Osteoblast (primary cell): ENCODE results near the gene ZFYVE9. TPM values are rescaled to one million over a fixed set of nuclear protein-coding genes. Genes with fewer than 3 reads are reported as not detected.

Source experiments
- DNase-seq: peaks from one replicate; pipeline ENCODE4 v3.0.0; 2011; ENCODE audit warnings: low spot score, mixed read lengths; ENCODE audit not compliant: insufficient read length; ENCODE audit errors: missing footprints
- H2AFZ ChIP-seq: 2 replicates; pipeline ENCODE4 v1.6.0; 2011; ENCODE audit warnings: mild to moderate bottlenecking, low read length
- H3K27ac ChIP-seq: 2 replicates; pipeline ENCODE4 v1.5.1; 2011; ENCODE audit warnings: mild to moderate bottlenecking, low read depth, low read length, moderate library complexity
- H3K27me3 ChIP-seq: 2 replicates; pipeline ENCODE4 v1.6.0; 2012; ENCODE audit warnings: mild to moderate bottlenecking, control low read depth, inconsistent platforms, low read length, moderate library complexity; ENCODE audit not compliant: insufficient read depth
- H3K36me3 ChIP-seq: 2 replicates; pipeline ENCODE4 v1.5.1; 2011; ENCODE audit warnings: mild to moderate bottlenecking, low read length, control low read depth, moderate library complexity; ENCODE audit not compliant: insufficient read depth
- H3K4me1 ChIP-seq: 2 replicates; pipeline ENCODE4 v1.5.1; 2011; ENCODE audit warnings: mild to moderate bottlenecking, low read length, control low read depth, moderate library complexity; ENCODE audit not compliant: insufficient read depth
- H3K4me2 ChIP-seq: 2 replicates; pipeline ENCODE4 v1.6.0; 2011; ENCODE audit warnings: mild to moderate bottlenecking, low read length; ENCODE audit not compliant: insufficient read depth
- H3K4me3 ChIP-seq: fragments of 200-600 bp; sonication (generic); 3 replicates; pipeline ENCODE4 v1.5.1; 2012; ENCODE audit warnings: mild to moderate bottlenecking, low read length, inconsistent platforms; ENCODE audit not compliant: insufficient read depth
- H3K79me2 ChIP-seq: 2 replicates; pipeline ENCODE4 v1.6.0; 2012; ENCODE audit warnings: mild to moderate bottlenecking, low read length, control low read depth, inconsistent platforms; ENCODE audit not compliant: insufficient read depth
- H3K9me3 ChIP-seq: 2 replicates; pipeline ENCODE4 v1.5.1; 2011; ENCODE audit warnings: low read depth, low read length, control low read depth
- H4K20me1 ChIP-seq: 2 replicates; pipeline ENCODE4 v1.6.0; 2012; ENCODE audit warnings: mild to moderate bottlenecking, low read length, control low read depth; ENCODE audit not compliant: insufficient read depth
- total RNA-seq: library from RNA; depleted of rRNA; stranded (reverse); fragments of >200 nt; gene quantifications from 2 replicates; pipeline ENCODE4 v1.2.3, GENCODE V29; 2012
- TF ChIP-seq, protein P1 (sequence below): IDR thresholded peaks from 2 replicates; pipeline ENCODE4 v1.5.1; 2011; ENCODE audit warnings: mild to moderate bottlenecking, low read depth, low read length, moderate library complexity; ENCODE audit errors: extremely low read depth

Gene ZFYVE9
- total RNA-seq, 1 donor, result 38.0 TPM

GRCh38 chr1:52364235-52364839 lies 222.4 kb downstream of the ZFYVE9 start:
- Histone ChIP-seq H3K9me3 (no peaks in the 10 kb centered on the region), H3K4me2 (peak overlapping the region; percentile 84), H3K27me3 (no peaks in the 10 kb centered on the region), H3K4me3 (no peak overlapping the region), H4K20me1 (peaks cover 3% of the 10 kb centered on the region), H3K36me3 (peaks cover 40% of the 10 kb centered on the region), H2AFZ (no peak overlapping the region), H3K4me1 (peaks cover 15% of the 10 kb centered on the region), H3K79me2 (peaks cover 39% of the 10 kb centered on the region), H3K27ac (peak overlapping the region; percentile 83)
- TF ChIP-seq, protein P1, sequence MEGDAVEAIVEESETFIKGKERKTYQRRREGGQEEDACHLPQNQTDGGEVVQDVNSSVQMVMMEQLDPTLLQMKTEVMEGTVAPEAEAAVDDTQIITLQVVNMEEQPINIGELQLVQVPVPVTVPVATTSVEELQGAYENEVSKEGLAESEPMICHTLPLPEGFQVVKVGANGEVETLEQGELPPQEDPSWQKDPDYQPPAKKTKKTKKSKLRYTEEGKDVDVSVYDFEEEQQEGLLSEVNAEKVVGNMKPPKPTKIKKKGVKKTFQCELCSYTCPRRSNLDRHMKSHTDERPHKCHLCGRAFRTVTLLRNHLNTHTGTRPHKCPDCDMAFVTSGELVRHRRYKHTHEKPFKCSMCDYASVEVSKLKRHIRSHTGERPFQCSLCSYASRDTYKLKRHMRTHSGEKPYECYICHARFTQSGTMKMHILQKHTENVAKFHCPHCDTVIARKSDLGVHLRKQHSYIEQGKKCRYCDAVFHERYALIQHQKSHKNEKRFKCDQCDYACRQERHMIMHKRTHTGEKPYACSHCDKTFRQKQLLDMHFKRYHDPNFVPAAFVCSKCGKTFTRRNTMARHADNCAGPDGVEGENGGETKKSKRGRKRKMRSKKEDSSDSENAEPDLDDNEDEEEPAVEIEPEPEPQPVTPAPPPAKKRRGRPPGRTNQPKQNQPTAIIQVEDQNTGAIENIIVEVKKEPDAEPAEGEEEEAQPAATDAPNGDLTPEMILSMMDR, result no peak
- DNase-seq, result peak; percentile 75

DNA sequence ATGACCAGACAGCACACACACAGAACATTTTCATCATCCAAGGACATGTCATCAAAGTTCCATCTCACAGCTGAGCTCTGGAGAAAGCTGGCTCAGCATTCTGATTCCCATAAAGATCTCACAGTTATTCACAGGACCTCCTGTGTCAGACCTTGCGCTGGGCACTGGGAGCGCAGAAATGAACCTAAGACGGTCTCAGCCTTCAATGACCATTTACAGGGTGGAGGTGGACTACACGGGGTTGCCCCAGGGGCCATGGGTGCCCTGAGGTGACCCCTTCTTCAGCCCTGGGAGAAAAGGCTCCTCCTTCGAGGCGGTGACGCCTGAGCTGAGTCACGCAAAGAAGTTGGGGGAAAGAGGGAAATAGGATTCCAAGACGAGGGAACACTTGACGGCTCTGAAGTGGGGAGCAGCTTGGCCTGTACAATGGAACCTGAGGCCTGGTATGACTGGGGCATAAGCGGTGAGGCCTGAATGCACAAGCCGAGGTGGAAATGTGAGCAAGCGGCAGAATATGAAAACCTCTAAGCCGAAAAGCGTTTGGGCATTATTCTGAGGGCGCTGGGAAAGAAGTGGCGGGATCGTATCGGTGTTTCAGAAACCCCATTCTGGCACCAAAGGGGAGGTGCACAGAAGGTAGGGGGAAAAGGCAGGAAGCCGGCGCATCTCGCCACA lies 223.3 kb downstream of the ZFYVE9 start:
- Histone ChIP-seq H3K4me2 (peak overlapping the region; percentile 84), H3K27me3 (no peaks in the 10 kb centered on the region), H3K4me1 (peaks cover 15% of the 10 kb centered on the region), H2AFZ (peak overlapping the region; percentile 81), H3K9me3 (no peaks in the 10 kb centered on the region), H3K79me2 (peaks cover 39% of the 10 kb centered on the region), H3K27ac (peak overlapping the region; percentile 83), H3K4me3 (peak overlapping the region; percentile 87), H4K20me1 (peaks cover 3% of the 10 kb centered on the region), H3K36me3 (peaks cover 32% of the 10 kb centered on the region)
- DNase-seq, result peak; percentile 95
- TF ChIP-seq, protein P1, result no peak

GRCh38 chr1:52365746-52366516 lies 224.0 kb downstream of the ZFYVE9 start, which contains the start of gene CC2D1B:
Gene CC2D1B (minus strand): TSS chr1:52366205. CDS start chr1:52364620, 1,585 bp downstream.
- Histone ChIP-seq H3K9me3 (no peaks in the 10 kb centered on the region), H3K4me1 (peaks cover 15% of the 10 kb centered on the region), H3K27ac (peak within 1 kb of the TSS; percentile 83), H4K20me1 (peaks cover 3% of the 10 kb centered on the region), H3K27me3 (no peaks in the 10 kb centered on the region), H3K36me3 (peaks cover 25% of the 10 kb centered on the region), H2AFZ (peak within 1 kb of the TSS; percentile 81), H3K4me2 (peak within 1 kb of the TSS; percentile 84), H3K79me2 (peaks cover 39% of the 10 kb centered on the region), H3K4me3 (peak within 1 kb of the TSS; percentile 87)
- TF ChIP-seq, protein P1, result no peak
- DNase-seq, result peak; percentile 99

- Histone ChIP-seq H3K9me3 (no peaks in the 10 kb centered on the region), H3K79me2 (peaks cover 39% of the 10 kb centered on the region), H3K4me2 (peak overlapping the region; percentile 84), H3K36me3 (peaks cover 20% of the 10 kb centered on the region), H2AFZ (peak overlapping the region; percentile 77), H3K4me1 (peaks cover 15% of the 10 kb centered on the region), H3K27me3 (no peaks in the 10 kb centered on the region), H3K27ac (no peak overlapping the region), H4K20me1 (peaks cover 3% of the 10 kb centered on the region), H3K4me3 (peak overlapping the region; percentile 87)
- TF ChIP-seq, protein P1, result no peak
- DNase-seq, result no peak
Observed at GRCh38 chr1:52366517-52366827, 224.6 kb downstream of the ZFYVE9 start.
